ENCODE measurements around the gene KIF12. TPM values are rescaled to one million over a fixed set of nuclear protein-coding genes. Genes with fewer than 3 reads are reported as not detected.

KIF12 gene
- total and polyA plus RNA-seq, 5 experiments from 2014 or later = not detected

DNA sequence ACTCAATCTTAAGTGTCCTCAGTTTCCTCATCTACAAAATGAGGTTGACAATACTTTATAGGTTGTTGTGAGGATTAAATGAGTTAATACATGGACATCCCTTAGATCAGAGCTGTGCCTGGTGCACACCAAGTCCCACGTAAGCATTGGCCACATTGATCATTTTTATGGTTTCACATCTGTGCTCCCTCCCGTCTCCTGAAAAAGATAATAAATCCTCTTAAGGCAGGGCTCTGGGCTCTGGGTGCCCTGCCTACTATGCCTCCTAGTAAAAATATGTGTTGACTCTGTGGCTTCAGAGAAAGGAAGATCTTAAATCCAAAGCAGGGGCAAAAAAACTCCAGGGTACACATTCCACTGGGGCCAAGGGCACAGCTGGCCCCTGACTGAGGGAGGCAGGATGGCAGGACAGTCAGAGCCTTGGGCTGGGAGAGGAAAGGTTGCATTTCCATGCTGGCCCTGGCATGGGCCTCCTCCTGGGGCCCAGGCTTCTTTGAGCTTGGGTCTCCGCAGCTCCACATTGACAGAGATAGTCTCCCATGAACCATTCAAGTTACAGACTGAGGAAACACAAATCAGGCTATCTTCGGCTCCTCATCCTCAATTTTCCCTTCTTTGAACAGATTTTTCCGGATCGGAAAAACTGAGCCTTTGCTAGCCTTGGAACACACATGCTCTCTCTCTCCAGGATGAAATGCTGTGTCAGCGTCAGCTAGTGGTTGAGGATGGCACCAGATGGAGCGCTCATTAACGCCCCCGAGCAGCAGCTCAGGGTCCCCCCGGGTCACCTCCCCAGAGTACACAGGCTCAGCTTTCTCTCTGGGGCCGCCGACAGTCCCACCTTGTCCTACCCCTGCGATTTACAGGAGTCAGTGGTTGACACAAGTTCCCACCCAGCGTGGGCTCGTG is 22.4 kb upstream of the KIF12 start:
- H3K9me3 Mint-ChIP-seq = peaks cover 0 to 2% (median 0%) of the 10 kb centered on the region in 9 donors
- peak overlapping the region in 1 of 10 donors; percentile 20 for H3K27ac Mint-ChIP-seq
- H3K27me3 Mint-ChIP-seq = peaks cover 12 to 26% (median 20%) of the 10 kb centered on the region in 5 donors
- H3K4me3 Mint-ChIP-seq = no peak overlapping the region
- POLR2A ChIA-PET = interaction anchor here (0.8 kb wide), 1 partner anchor 10 kb away, joined by 3 read pairs; no protein-coding TSS in a partner anchor
- no peaks in the 10 kb centered on the region for H3K36me3 Mint-ChIP-seq
- no peak for ATAC-seq
- H3K4me1 Mint-ChIP-seq = peaks cover 0 to 3% (median under 1%) of the 10 kb centered on the region in 4 donors
- peak in 1 of 10 donors; percentile 31 for DNase-seq

GRCh38 chr9:114120192-114121014 is 21.3 kb upstream of the KIF12 start:
- POLR2A ChIA-PET = no interaction called here
- H3K4me1 Mint-ChIP-seq = peaks cover 0 to 2% (median 0%) of the 10 kb centered on the region in 4 donors
- peaks cover 0 to 2% (median 0%) of the 10 kb centered on the region in 9 donors for H3K9me3 Mint-ChIP-seq
- H3K27ac Mint-ChIP-seq = peak overlapping the region in 1 of 10 donors; percentile 3
- ATAC-seq (no peak), DNase-seq (peak in 1 of 10 donors; percentile 13)
- no peaks in the 10 kb centered on the region for H3K36me3 Mint-ChIP-seq
- H3K4me3 Mint-ChIP-seq = no peak overlapping the region
- H3K27me3 Mint-ChIP-seq = peaks cover 9 to 29% (median 19%) of the 10 kb centered on the region in 5 donors

GRCh38 chr9:114119242-114120191 is 20.4 kb upstream of the KIF12 start:
- Mint-ChIP-seq H3K4me3 (no peak overlapping the region), H3K36me3 (no peaks in the 10 kb centered on the region), H3K4me1 (peaks cover 0 to 2% (median 0%) of the 10 kb centered on the region in 4 donors), H3K9me3 (no peaks in the 10 kb centered on the region), H3K27ac (no peak overlapping the region), H3K27me3 (peaks cover 9 to 28% (median 19%) of the 10 kb centered on the region in 5 donors)
- POLR2A ChIA-PET = no interaction called here
- ATAC-seq = no peak
- peak in 1 of 10 donors; percentile 32 for DNase-seq

GRCh38 chr9:114117996-114118830 is 19.1 kb upstream of the KIF12 start:
- DNase-seq (peak in 1 of 10 donors; percentile 42), ATAC-seq (no peak)
- POLR2A ChIA-PET = no interaction called here
- H3K27ac Mint-ChIP-seq = no peak overlapping the region
- no peaks in the 10 kb centered on the region for H3K9me3 Mint-ChIP-seq
- no peaks in the 10 kb centered on the region for H3K36me3 Mint-ChIP-seq
- H3K4me1 Mint-ChIP-seq = no peaks in the 10 kb centered on the region
- no peak overlapping the region for H3K4me3 Mint-ChIP-seq
- H3K27me3 Mint-ChIP-seq = peaks cover 13 to 31% (median 26%) of the 10 kb centered on the region in 5 donors

GRCh38 chr9:114117614-114117995 is 18.5 kb upstream of the KIF12 start:
- Mint-ChIP-seq H3K4me1 (no peaks in the 10 kb centered on the region), H3K27ac (no peak overlapping the region), H3K4me3 (no peak overlapping the region), H3K27me3 (peaks cover 17 to 36% (median 32%) of the 10 kb centered on the region in 5 donors), H3K9me3 (no peaks in the 10 kb centered on the region), H3K36me3 (no peaks in the 10 kb centered on the region)
- POLR2A ChIA-PET = no interaction called here
- ATAC-seq (no peak), DNase-seq (peak in 1 of 10 donors; percentile 60)

DNA sequence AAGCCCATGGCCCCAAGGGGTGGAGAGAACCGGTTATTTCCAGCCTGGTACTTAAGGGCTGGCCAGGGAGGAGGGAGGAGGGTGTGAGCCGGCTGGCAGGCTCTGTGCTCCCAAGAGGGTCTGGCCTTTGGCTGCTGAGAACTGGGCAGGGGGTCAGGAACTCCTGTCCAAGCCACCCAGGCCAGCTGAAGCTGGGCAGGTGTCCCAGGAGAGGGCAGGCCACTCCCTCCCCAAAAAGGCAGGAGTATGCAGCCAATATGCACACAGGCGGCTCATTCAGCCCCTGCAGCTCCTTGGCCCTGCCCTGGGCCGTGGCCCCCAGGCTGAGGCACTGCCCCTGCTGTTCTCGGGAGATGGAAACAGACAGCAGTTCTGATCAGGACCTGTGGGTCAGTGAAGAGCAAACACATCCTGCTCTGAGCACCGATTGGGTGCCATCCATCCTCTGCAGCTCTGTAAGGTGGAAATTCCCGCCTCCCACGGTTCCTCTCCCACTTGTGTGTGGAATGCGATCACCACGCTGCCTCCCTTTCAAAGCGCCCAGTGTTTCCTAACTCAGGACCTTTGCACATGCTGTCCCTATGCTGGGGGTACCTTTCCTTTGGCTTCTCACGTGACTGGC is 17.1 kb upstream of the KIF12 start:
- DNase-seq (peak in 1 of 10 donors; percentile 19), ATAC-seq (no peak)
- Mint-ChIP-seq H3K4me3 (no peak overlapping the region), H3K36me3 (no peaks in the 10 kb centered on the region), H3K4me1 (no peaks in the 10 kb centered on the region), H3K27me3 (peaks cover 17 to 39% (median 38%) of the 10 kb centered on the region in 5 donors), H3K9me3 (no peaks in the 10 kb centered on the region), H3K27ac (peak overlapping the region in 1 of 10 donors; percentile 74)
- POLR2A ChIA-PET = no interaction called here

GRCh38 chr9:114115654-114116125 is 16.6 kb upstream of the KIF12 start:
- Mint-ChIP-seq H3K27me3 (peaks cover 21 to 42% (median 37%) of the 10 kb centered on the region in 5 donors), H3K27ac (no peak overlapping the region), H3K4me3 (no peak overlapping the region), H3K9me3 (no peaks in the 10 kb centered on the region), H3K36me3 (no peaks in the 10 kb centered on the region), H3K4me1 (no peaks in the 10 kb centered on the region)
- ATAC-seq = no peak
- POLR2A ChIA-PET = no interaction called here
- peak in 1 of 10 donors; percentile 38 for DNase-seq

DNA sequence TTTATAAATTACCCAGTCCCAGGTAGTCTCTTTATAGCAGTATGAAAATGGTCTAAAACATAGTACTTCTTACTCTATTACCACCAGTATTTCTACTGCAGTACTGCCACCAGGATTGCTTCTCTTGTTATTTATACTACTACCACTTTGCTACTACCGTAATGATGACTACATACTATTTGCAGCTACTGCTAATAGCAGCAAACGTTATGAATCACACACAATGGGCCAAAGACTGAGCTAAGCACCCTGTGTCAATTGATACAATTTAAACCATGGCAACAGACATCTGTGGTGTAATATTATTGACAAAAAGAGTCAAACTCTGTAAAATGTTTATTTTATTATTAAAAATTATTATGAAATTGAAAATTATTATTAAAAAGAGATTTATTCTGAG is 15.3 kb upstream of the KIF12 start:
- Mint-ChIP-seq H3K27ac (no peak overlapping the region), H3K4me1 (no peaks in the 10 kb centered on the region), H3K36me3 (no peaks in the 10 kb centered on the region), H3K4me3 (no peak overlapping the region), H3K9me3 (no peaks in the 10 kb centered on the region), H3K27me3 (peaks cover 19 to 41% (median 34%) of the 10 kb centered on the region in 5 donors)
- ATAC-seq = no peak
- no peak for DNase-seq
- POLR2A ChIA-PET = no interaction called here

DNA sequence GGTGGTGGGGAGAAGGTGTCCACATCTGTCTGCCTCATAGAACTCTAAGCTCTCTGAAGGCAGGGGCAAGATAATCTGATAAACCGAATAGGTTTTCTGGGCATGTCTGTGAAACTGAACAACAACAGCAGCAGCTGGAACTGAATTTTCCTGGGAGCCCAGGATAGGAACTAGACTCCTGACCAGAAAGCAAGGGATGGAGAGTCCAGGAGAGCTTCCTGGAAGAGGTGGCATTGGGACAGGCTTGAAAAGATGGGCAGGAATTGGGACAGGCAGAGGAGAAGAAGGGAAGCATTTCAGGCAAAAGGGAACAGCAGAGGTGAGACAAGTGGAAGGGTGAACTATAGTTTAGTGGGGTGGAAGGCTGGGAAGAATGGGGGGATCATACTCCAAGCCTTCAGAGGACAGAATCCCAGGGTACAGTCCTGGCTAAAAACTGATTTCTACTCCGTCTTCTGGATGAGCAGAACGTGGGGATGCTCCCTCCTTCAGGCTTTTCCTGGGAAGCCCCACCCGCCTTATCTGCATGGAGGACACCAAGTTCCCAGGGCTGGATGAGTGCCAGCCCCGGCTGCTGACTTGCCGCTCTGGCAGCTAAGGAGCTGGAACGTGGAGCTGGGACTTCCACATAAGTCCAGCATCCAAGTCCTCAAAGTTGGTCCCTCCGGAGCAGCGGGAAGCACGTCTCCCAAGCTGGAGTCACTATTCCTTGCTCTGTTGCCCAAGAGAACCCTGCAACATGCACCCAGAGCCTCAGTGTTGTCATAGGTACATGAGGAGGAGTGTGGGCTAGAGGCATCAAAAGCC is 13.9 kb upstream of the KIF12 start:
- Mint-ChIP-seq H3K9me3 (no peaks in the 10 kb centered on the region), H3K4me1 (peaks cover 0 to 4% (median under 1%) of the 10 kb centered on the region in 4 donors), H3K27me3 (peaks cover 19 to 37% (median 29%) of the 10 kb centered on the region in 5 donors), H3K36me3 (no peaks in the 10 kb centered on the region), H3K4me3 (no peak overlapping the region), H3K27ac (no peak overlapping the region)
- ATAC-seq (no peak), DNase-seq (peak in 1 of 10 donors; percentile 49)
- POLR2A ChIA-PET = no interaction called here

DNA sequence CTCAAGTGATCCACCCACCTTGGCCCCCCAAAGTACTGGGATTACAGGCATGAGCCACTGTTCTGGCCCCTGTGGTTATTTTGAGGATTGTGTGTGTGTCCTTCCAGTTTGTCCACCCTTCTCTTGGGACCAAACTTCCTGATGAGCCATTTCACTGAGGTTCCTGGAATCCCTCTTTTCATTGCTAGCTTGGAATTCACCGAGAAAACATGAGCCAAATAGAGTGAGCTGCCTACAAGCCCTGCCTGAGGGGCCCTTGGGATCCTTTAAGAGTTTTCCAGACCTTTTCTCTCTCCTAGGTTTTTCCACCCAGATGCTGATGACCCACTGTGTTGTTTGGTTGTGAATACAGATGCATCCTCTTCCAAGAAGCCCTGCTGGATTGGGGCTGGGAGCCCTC is 13.2 kb upstream of the KIF12 start:
- Mint-ChIP-seq H3K36me3 (no peaks in the 10 kb centered on the region), H3K9me3 (no peaks in the 10 kb centered on the region), H3K4me1 (peaks cover 0 to 4% (median under 1%) of the 10 kb centered on the region in 4 donors), H3K27me3 (peaks cover 14 to 33% (median 22%) of the 10 kb centered on the region in 5 donors), H3K4me3 (no peak overlapping the region), H3K27ac (no peak overlapping the region)
- ATAC-seq (no peak), DNase-seq (no peak)
- POLR2A ChIA-PET = no interaction called here

All from naive thymus-derived CD8-positive, alpha-beta T cell (primary cell).